BLaER1 (cell line): Measurements from ENCODE around the gene VPS13D.
A peak's percentile ranks its signal among the peaks of the same experiment; 100 is the strongest.
"Not testable (repeated sequence)": the region's sequence is repeated elsewhere in the genome, so short reads cannot be mapped to it uniquely, and the experiment has no call there.

ENCODE experiments used
- H3K27ac ChIP-seq: shearing (Covaris generic); formaldehyde crosslinking; 2 replicates; pipeline ENCODE4 v1.8.1; 2022
- H3K27me3 ChIP-seq: shearing (Covaris generic); formaldehyde crosslinking; 2 replicates; pipeline ENCODE4 v1.8.1; 2022
- H3K36me3 ChIP-seq: shearing (Covaris generic); formaldehyde crosslinking; 2 replicates; pipeline ENCODE4 v1.8.1; 2022
- H3K4me1 ChIP-seq: shearing (Covaris generic); formaldehyde crosslinking; 2 replicates; pipeline ENCODE4 v1.8.1; 2022
- H3K4me2 ChIP-seq: shearing (Covaris generic); formaldehyde crosslinking; 2 replicates; pipeline ENCODE4 v1.8.1; 2022
- H3K4me3 ChIP-seq: shearing (Covaris generic); formaldehyde crosslinking; 2 replicates; pipeline ENCODE4 v1.8.1; 2022
- H3K9ac ChIP-seq: shearing (Covaris generic); formaldehyde crosslinking; 2 replicates; pipeline ENCODE4 v1.8.1; 2022
- H3K9me3 ChIP-seq: shearing (Covaris generic); formaldehyde crosslinking; 2 replicates; pipeline ENCODE4 v1.8.1; 2022
- H4K20me1 ChIP-seq: shearing (Covaris generic); formaldehyde crosslinking; 2 replicates; pipeline ENCODE4 v1.8.1; 2022
- Cebpa-rat ChIP-seq: shearing (Covaris generic); IDR thresholded peaks from 2 replicates; pipeline ENCODE4 v1.8.1; 2022

The VPS13D gene

GRCh38 chr1:12372761-12373160, 142.9 kb downstream of the VPS13D start:
- Histone ChIP-seq H3K36me3 (peaks cover 61% of the 10 kb centered on the region), H3K4me3 (no peak overlapping the region)
- no peak for TF ChIP-seq Cebpa-rat

DNA sequence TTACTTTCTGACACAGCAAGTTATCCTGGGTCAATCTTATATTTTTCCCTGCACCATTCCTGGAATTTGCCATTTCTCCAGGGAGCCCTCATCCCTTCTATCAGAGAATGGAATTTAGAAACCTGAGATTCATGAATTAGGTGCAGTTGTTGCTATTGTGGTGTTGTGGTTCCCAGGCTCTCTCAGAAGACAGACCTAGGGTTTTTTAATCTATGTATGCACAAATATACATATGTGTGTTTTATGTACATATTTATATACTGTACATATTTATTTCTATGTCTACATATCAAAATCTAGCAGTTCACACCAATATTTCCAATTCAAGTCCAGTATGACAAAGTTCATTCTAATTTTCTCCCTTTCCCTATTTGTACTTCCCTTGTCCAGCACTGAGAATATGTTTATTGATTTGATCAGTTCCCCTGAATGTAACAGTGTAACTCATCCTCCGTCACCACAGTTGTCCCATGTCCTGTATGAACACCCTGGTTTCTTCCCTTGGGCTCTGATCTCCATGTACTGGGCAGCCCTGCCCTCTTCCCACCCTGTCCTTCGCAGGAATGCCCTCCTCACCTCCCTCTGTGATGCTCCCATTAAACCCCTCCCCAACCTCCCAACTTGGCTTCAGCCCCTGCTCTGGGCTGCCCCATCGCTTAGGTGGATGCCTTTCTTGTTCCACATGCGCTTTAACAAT, 145.5 kb downstream of the VPS13D start:
- peaks cover 56% of the 10 kb centered on the region for H3K36me3 ChIP-seq

More at GRCh38 chr1:12372761-12373160, 142.9 kb downstream of the VPS13D start:
- Histone ChIP-seq H3K4me2 (no peak overlapping the region), H3K27ac (no peak overlapping the region), H3K27me3 (no peaks in the 10 kb centered on the region), H3K4me1 (peaks cover 18% of the 10 kb centered on the region), H3K9ac (no peak overlapping the region), H3K9me3 (no peaks in the 10 kb centered on the region), H4K20me1 (no peaks in the 10 kb centered on the region)

GRCh38 chr1:12376236-12377045, 146.6 kb downstream of the VPS13D start:
- H3K27ac ChIP-seq, result no peak overlapping the region
- no peaks in the 10 kb centered on the region for H4K20me1 ChIP-seq
- H3K4me2 ChIP-seq, result peak overlapping the region; percentile 3; the same call in 1 of the 2 replicates
- H3K9ac ChIP-seq, result no peak overlapping the region
- H3K4me3 ChIP-seq, result no peak overlapping the region
- H3K36me3 ChIP-seq, result peaks cover 61% of the 10 kb centered on the region
- no peak for TF ChIP-seq Cebpa-rat
- H3K27me3 ChIP-seq, result no peaks in the 10 kb centered on the region
- peaks cover 54% of the 10 kb centered on the region for H3K4me1 ChIP-seq
- no peaks in the 10 kb centered on the region for H3K9me3 ChIP-seq

More for the DNA sequence above, 145.5 kb downstream of the VPS13D start:
- no peak overlapping the region for H3K9ac ChIP-seq
- no peak for TF ChIP-seq Cebpa-rat
- peaks cover 42% of the 10 kb centered on the region for H3K4me1 ChIP-seq
- H3K27me3 ChIP-seq, result no peaks in the 10 kb centered on the region
- H3K4me2 ChIP-seq, result no peak overlapping the region
- H4K20me1 ChIP-seq, result no peaks in the 10 kb centered on the region
- H3K4me3 ChIP-seq, result no peak overlapping the region
- no peak overlapping the region for H3K27ac ChIP-seq
- no peaks in the 10 kb centered on the region for H3K9me3 ChIP-seq

DNA sequence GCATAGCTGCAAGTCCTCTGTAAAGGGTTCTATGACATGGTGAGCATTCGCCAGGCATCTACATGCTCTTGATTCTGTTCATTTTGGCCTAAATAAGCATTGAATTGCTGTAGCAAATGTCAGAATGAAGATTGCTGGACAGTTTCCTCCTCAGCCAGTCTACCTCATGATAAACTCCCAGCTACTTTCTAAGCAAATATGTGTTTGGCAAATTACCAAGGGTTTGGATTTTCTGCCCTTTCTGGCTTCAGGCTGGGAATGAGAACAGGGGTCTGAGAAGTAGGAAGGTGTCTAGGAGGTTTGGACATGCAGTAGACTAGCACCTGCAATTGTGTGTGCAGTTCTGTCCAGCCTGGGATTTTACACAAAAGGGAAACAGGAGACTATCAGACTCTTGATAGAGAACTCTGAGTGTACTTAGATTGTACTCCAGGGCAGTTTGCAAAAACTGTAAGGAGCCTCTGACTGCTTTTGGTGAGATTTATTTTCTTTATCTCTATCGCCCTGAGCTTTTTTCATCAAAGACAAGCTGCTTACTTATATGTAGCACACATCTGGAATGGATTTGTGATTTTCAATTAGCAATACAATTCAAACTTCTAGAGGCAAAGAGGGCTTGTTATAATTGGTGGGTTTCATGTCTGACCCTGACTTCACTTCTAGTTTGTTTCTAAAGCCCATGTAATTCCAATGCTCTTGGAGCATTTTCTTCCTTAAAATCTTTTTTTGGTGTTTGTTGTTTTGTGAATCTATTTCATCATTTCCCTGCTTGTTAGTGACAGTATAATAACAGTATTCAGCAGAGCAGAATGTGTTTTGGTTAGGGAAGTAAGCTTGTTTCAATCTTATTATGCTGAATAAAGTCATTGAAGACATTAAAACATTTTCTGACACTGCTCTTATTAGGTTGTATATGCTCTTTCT, 150.8 kb downstream of the VPS13D start:
- Histone ChIP-seq H3K9ac (no peak overlapping the region), H3K36me3 (peaks cover 62% of the 10 kb centered on the region), H3K27me3 (no peaks in the 10 kb centered on the region), H3K27ac (peak overlapping the region; percentile 2), H3K4me1 (peaks cover 88% of the 10 kb centered on the region), H3K4me3 (no peak overlapping the region), H4K20me1 (no peaks in the 10 kb centered on the region), H3K9me3 (peaks cover 14% of the 10 kb centered on the region), H3K4me2 (peak overlapping the region; percentile 42; the same call in 1 of the 2 replicates)
- TF ChIP-seq Cebpa-rat, result no peak

DNA sequence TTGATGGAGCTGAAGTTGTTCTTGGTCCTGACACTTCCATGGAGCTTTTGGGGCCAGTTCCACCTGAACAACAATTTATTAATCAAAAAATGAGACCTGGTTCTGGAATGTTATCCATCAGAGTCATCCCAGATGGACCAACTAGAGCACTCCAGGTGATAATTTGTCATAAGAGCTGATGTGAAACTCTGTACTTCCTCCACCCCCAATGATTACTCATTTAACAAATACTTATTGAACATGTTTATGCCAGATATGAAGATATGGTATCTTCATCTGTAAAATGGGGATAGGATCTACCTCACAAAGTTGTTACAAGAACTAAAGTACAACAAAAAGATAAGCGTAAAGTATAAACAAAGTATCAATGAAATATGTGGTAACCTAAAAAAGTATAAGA, 153.2 kb downstream of the VPS13D start:
- Histone ChIP-seq H3K27me3 (no peaks in the 10 kb centered on the region), H3K9ac (no peak overlapping the region), H3K27ac (no peak overlapping the region), H3K4me2 (no peak overlapping the region), H4K20me1 (no peaks in the 10 kb centered on the region), H3K36me3 (peaks cover 67% of the 10 kb centered on the region), H3K4me1 (peaks cover 74% of the 10 kb centered on the region), H3K9me3 (peaks cover 37% of the 10 kb centered on the region), H3K4me3 (no peak overlapping the region)
- TF ChIP-seq Cebpa-rat, result no peak

DNA sequence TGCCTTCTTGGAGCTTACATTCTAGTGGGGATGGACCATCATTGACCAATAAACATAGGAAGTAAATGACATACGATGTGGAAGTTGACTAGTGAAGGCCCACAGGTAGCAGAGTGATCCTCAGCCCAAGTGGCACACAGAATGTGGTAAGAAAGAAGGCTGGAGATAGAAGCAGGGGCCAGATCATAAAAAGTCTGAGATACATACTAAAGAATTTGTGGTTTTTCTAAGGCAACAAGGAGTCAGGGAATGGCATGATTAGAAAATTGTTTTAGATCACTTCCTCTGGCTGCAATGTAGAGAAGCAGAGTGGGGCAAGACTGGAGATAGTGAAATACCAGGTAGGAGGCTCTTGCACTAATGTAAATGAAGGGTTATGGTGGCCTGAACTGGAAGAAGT, 154.0 kb downstream of the VPS13D start:
- Histone ChIP-seq H3K27ac (peak overlapping the region; percentile 60; the same call in 1 of the 2 replicates), H3K4me1 (peaks cover 66% of the 10 kb centered on the region), H3K4me3 (no peak overlapping the region), H3K4me2 (peak overlapping the region; percentile 56), H3K27me3 (no peaks in the 10 kb centered on the region), H3K9me3 (peaks cover 44% of the 10 kb centered on the region), H3K36me3 (peaks cover 70% of the 10 kb centered on the region), H3K9ac (no peak overlapping the region), H4K20me1 (no peaks in the 10 kb centered on the region)
- no peak for TF ChIP-seq Cebpa-rat

- TF ChIP-seq Cebpa-rat, result no peak
- Histone ChIP-seq H4K20me1 (no peaks in the 10 kb centered on the region), H3K4me1 (peaks cover 56% of the 10 kb centered on the region), H3K9ac (no peak overlapping the region), H3K36me3 (peaks cover 74% of the 10 kb centered on the region), H3K4me2 (peak overlapping the region; percentile 56), H3K4me3 (no peak overlapping the region; the same call in 1 of the 2 replicates), H3K27ac (peak overlapping the region; percentile 60), H3K27me3 (no peaks in the 10 kb centered on the region), H3K9me3 (peaks cover 55% of the 10 kb centered on the region)
Observed at GRCh38 chr1:12384836-12385456, 155.1 kb downstream of the VPS13D start.

DNA sequence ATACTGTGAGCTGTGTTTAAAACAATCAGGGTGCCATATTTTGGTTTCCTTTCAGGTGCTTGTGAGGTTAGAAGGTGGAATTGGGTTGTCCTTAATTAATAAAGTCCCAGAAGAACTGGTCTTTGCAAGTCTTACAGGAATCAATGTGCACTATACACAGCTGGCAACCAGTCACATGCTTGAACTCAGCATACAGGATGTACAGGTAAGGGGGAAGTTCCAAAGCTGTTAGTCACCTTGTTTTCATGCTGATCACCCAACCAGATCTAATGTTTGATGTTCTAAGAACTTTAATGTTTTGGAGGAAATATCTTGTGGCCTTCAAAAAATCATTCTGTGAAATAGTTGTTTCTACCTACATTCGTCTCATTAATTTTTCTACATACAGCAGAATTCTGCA, 156.3 kb downstream of the VPS13D start:
- Histone ChIP-seq H3K27me3 (no peaks in the 10 kb centered on the region), H3K4me1 (peaks cover 44% of the 10 kb centered on the region), H3K36me3 (peaks cover 78% of the 10 kb centered on the region), H3K4me2 (peak overlapping the region; percentile 56; the same call in 1 of the 2 replicates), H3K9ac (no peak overlapping the region), H3K4me3 (no peak overlapping the region), H3K27ac (peak overlapping the region; percentile 60; the same call in 1 of the 2 replicates), H3K9me3 (peaks cover 62% of the 10 kb centered on the region), H4K20me1 (no peaks in the 10 kb centered on the region)
- TF ChIP-seq Cebpa-rat, result no peak

- Histone ChIP-seq H3K27ac (no peak overlapping the region), H3K4me3 (no peak overlapping the region), H3K4me1 (peaks cover 29% of the 10 kb centered on the region), H3K27me3 (no peaks in the 10 kb centered on the region), H3K36me3 (peaks cover 88% of the 10 kb centered on the region), H4K20me1 (no peaks in the 10 kb centered on the region), H3K4me2 (no peak overlapping the region), H3K9ac (no peak overlapping the region), H3K9me3 (peaks cover 61% of the 10 kb centered on the region)
- TF ChIP-seq Cebpa-rat, result no peak
Observed at GRCh38 chr1:12387641-12388040, 157.8 kb downstream of the VPS13D start.

GRCh38 chr1:12390296-12390695, 160.5 kb downstream of the VPS13D start:
- H3K9ac ChIP-seq, H3K27ac ChIP-seq, H3K4me2 ChIP-seq, H3K27me3 ChIP-seq, H4K20me1 ChIP-seq, H3K4me3 ChIP-seq: not testable (repeated sequence)
- Histone ChIP-seq H3K9me3 (peaks cover 68% of the 10 kb centered on the region), H3K4me1 (peaks cover 10% of the 10 kb centered on the region), H3K36me3 (peaks cover 85% of the 10 kb centered on the region)
